Activated B cell treated with CpG ODN at 0.5 μM for 24 hours (primary cell): ENCODE data around the gene SLC13A5. TPM values are rescaled to one million over a fixed set of nuclear protein-coding genes. Genes with fewer than 3 reads are reported as not detected.
"Not testable (repeated sequence)": the region's sequence is repeated elsewhere in the genome, so short reads cannot be mapped to it uniquely, and the experiment has no call there.

Source experiments
- ATAC-seq: fragments of 200-7000 bp; cut with Tn5 transposase; one replicate; pipeline ENCODE4 v1.10.0; 2021; ENCODE audit warnings: low read depth, mild to moderate bottlenecking, moderate library complexity
- CTCF ChIA-PET: fragments of 350-600 bp; sonication (Branson Sonifier 250); formaldehyde crosslinking; loops from one replicate; lab custom pipeline; 2021; ENCODE audit warnings: antibody characterized with exemption; lab: Charles Lee
- POLR2A ChIA-PET: fragments of 350-600 bp; sonication (Branson Sonifier 250); formaldehyde crosslinking; loops from one replicate; lab custom pipeline; 2021; ENCODE audit warnings: antibody characterized with exemption; lab: Charles Lee
- DNase-seq: peaks from one replicate; pipeline ENCODE4 v3.0.0; 2022
- H3K27ac Mint-ChIP-seq: one replicate; pipeline ENCODE4 v1.8.0; 2020; ENCODE audit warnings: mixed read lengths
- H3K27me3 Mint-ChIP-seq: one replicate; pipeline ENCODE4 v1.8.0; 2021; ENCODE audit warnings: mixed read lengths
- H3K36me3 Mint-ChIP-seq: one replicate; pipeline ENCODE4 v1.8.0; 2021; ENCODE audit warnings: low read depth, mixed read lengths
- H3K4me1 Mint-ChIP-seq: one replicate; pipeline ENCODE4 v1.8.0; 2021; ENCODE audit warnings: mixed read lengths
- H3K4me3 Mint-ChIP-seq: one replicate; pipeline ENCODE4 v1.8.0; 2020; ENCODE audit warnings: mild to moderate bottlenecking, mixed read lengths
- H3K9me3 Mint-ChIP-seq: one replicate; pipeline ENCODE4 v1.8.0; 2020; ENCODE audit warnings: mixed read lengths
- CTCF ChIP-seq: fragments of 200-600 bp; IDR thresholded peaks from one replicate; pipeline ENCODE4 v1.8.0; 2022; ENCODE audit warnings: antibody characterized with exemption, mild to moderate bottlenecking
- intact Hi-C: fragments of 100-400 bp; cut with micrococcal nuclease; formaldehyde crosslinking; loops from one replicate; pipeline ENCODE4 v1.15.1; 2024
- total RNA-seq: library from RNA; stranded (reverse); gene quantifications from 2 replicates; pipeline ENCODE4 v1.2.3, GENCODE V29; 2022

Gene SLC13A5
- total RNA-seq, 1 donor from 2014 or later, result not detected

GRCh38 chr17:6666557-6666956, 46.6 kb downstream of the SLC13A5 start:
- H3K27me3 Mint-ChIP-seq, result no peaks in the 10 kb centered on the region
- no peak for TF ChIP-seq CTCF
- peaks cover 19% of the 10 kb centered on the region for H3K36me3 Mint-ChIP-seq
- intact Hi-C loops, result loop anchor here (1.0 to 5.0 kb wide), 5 partner anchors 46 to 336 kb away; partner anchors contain the start of gene SLC13A5
- no peak overlapping the region for H3K4me3 Mint-ChIP-seq
- no peak overlapping the region for H3K27ac Mint-ChIP-seq
- H3K9me3 Mint-ChIP-seq, result no peaks in the 10 kb centered on the region
- ATAC-seq (no peak), DNase-seq (no peak)
- ChIA-PET CTCF (interaction anchor here (0.6 to 2.4 kb wide), 5 partner anchors 80 to 402 kb away, joined by 3 to 19 read pairs (median 4); no protein-coding TSS in a partner anchor), POLR2A (interaction anchor here (0.7 kb wide), 1 partner anchor 211 kb away, joined by 3 read pairs; no protein-coding TSS in a partner anchor)
- H3K4me1 Mint-ChIP-seq, result peaks cover 29% of the 10 kb centered on the region

GRCh38 chr17:6666077-6666521, 47.1 kb downstream of the SLC13A5 start:
- no peaks in the 10 kb centered on the region for H3K27me3 Mint-ChIP-seq
- H3K9me3 Mint-ChIP-seq, result no peaks in the 10 kb centered on the region
- H3K36me3 Mint-ChIP-seq, result peaks cover 17% of the 10 kb centered on the region
- ChIA-PET POLR2A (no interaction called here), CTCF (interaction anchor here (0.6 to 2.4 kb wide), 5 partner anchors 81 to 402 kb away, joined by 3 to 19 read pairs (median 4); no protein-coding TSS in a partner anchor)
- H3K27ac Mint-ChIP-seq, result no peak overlapping the region
- H3K4me3 Mint-ChIP-seq, result no peak overlapping the region
- no peak for TF ChIP-seq CTCF
- H3K4me1 Mint-ChIP-seq, result peaks cover 34% of the 10 kb centered on the region
- DNase-seq (no peak), ATAC-seq (peak; percentile 95)
- intact Hi-C loops, result loop anchor here (1.0 to 5.0 kb wide), 5 partner anchors 47 to 336 kb away; partner anchors contain the start of gene SLC13A5

GRCh38 chr17:6663200-6663599, 50.0 kb downstream of the SLC13A5 start:
- H3K36me3 Mint-ChIP-seq, CTCF ChIA-PET: not testable (repeated sequence)

GRCh38 chr17:6661464-6661848, 51.7 kb downstream of the SLC13A5 start:
- ATAC-seq, result no peak
- Mint-ChIP-seq H3K27me3 (no peaks in the 10 kb centered on the region), H3K4me3 (peak overlapping the region; percentile 79), H3K36me3 (peaks cover 5% of the 10 kb centered on the region), H3K4me1 (peaks cover 54% of the 10 kb centered on the region), H3K27ac (peak overlapping the region; percentile 72), H3K9me3 (no peaks in the 10 kb centered on the region)
- no peak for TF ChIP-seq CTCF
- intact Hi-C loops, result no loop called here
- POLR2A ChIA-PET, result interaction anchor here (0.6 to 1.4 kb wide), 5 partner anchors 10 to 1151 kb away, joined by 3 to 9 read pairs (median 7); partner anchors contain the start of genes C17orf100, MED31 and TXNDC17
- CTCF ChIA-PET, result interaction anchor here (1.5 kb wide), 1 partner anchor 9 kb away, joined by 3 read pairs; no protein-coding TSS in a partner anchor
- no peak for DNase-seq

More at GRCh38 chr17:6663200-6663599, 50.0 kb downstream of the SLC13A5 start:
- H3K4me3 Mint-ChIP-seq, POLR2A ChIA-PET, intact Hi-C loops, ATAC-seq, DNase-seq, H3K9me3 Mint-ChIP-seq, H3K27ac Mint-ChIP-seq, H3K27me3 Mint-ChIP-seq: not testable (repeated sequence)
- peaks cover 52% of the 10 kb centered on the region for H3K4me1 Mint-ChIP-seq

GRCh38 chr17:6660805-6661463, 52.2 kb downstream of the SLC13A5 start:
- H3K4me1 Mint-ChIP-seq, result peaks cover 52% of the 10 kb centered on the region
- no peaks in the 10 kb centered on the region for H3K9me3 Mint-ChIP-seq
- H3K36me3 Mint-ChIP-seq, result peaks cover 2% of the 10 kb centered on the region
- peak overlapping the region; percentile 72 for H3K27ac Mint-ChIP-seq
- POLR2A ChIA-PET, result interaction anchor here (0.6 to 1.4 kb wide), 6 partner anchors 10 to 1151 kb away, joined by 3 to 9 read pairs (median 5); partner anchors contain the start of genes C17orf100, MED31 and TXNDC17
- ATAC-seq, result peak; percentile 68
- no peak for TF ChIP-seq CTCF
- no peak for DNase-seq
- H3K27me3 Mint-ChIP-seq, result no peaks in the 10 kb centered on the region
- intact Hi-C loops, result no loop called here
- CTCF ChIA-PET, result interaction anchor here (1.5 kb wide), 1 partner anchor 10 kb away, joined by 3 read pairs; no protein-coding TSS in a partner anchor
- H3K4me3 Mint-ChIP-seq, result peak overlapping the region; percentile 79
